GM12892 (cell line): ENCODE results near the gene PTPRN2.

Experiments
- DNase-seq: peaks from one replicate; pipeline ENCODE4 v3.0.0; 2011; ENCODE audit not compliant: insufficient read length
- FAIRE-seq: peaks from 2 replicates; lab custom pipeline; 2011; peaks lifted over from hg19 to GRCh38; lab: Jason Lieb, UNC
- POLR2A ChIP-seq: IDR thresholded peaks from 2 replicates; pipeline ENCODE4 v1.6.1; 2011; ENCODE audit warnings: low read depth, low read length, control low read depth
- POLR2AphosphoS5 ChIP-seq: IDR thresholded peaks from 2 replicates; pipeline ENCODE4 v1.6.1; 2011; ENCODE audit warnings: low read depth, low read length, control low read depth
- TAF1 ChIP-seq: IDR thresholded peaks from 2 replicates; pipeline ENCODE4 v1.6.1; 2011; ENCODE audit warnings: low read depth, mild to moderate bottlenecking, control low read depth, low read length, borderline replicate concordance

PTPRN2 gene

DNA sequence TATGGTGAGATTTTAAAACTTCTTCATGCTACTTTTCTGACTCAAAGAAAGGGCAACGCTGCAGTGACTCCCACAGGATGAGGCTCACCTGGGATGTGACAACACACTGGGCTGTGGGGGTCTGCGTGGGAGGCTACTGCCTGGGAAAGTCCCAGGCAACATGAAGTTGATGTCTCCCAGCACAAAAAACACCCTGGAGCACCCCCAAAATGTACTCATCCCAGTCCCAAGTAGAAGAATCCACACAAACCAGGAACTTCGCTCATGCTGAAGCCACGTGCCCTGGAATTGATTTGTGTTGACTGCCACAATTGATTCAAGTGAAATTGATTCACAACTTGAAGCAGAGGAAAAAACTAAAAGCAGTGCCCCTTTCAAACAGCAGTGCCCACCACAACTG, 24.9 kb upstream of the PTPRN2 start:
- FAIRE-seq = no peak

DNA sequence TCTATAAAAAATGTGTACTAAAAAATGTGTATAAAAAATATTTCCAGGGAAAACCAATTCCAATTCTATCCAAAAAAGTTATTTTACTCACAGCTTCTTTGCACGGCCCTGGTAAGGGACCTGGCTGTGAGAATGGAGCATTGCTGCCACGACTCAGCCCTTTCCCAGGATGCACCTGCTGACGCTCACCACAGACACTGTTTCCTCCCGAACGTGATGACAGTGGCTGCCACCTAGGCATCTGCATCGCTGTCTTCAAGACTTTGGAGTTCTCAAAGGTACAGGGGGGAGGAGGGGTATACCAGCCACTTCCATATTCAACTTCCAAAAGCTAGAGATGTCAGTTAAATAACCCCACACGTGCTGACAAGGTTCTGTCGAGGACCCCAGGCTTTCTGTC, 23.9 kb upstream of the PTPRN2 start:
- FAIRE-seq = no peak
- no peak for TF ChIP-seq POLR2A
- TF ChIP-seq POLR2AphosphoS5 = no peak
- TF ChIP-seq TAF1 = no peak
- DNase-seq = no peak

More for the DNA sequence above, 24.9 kb upstream of the PTPRN2 start:
- TF ChIP-seq POLR2A = no peak
- no peak for TF ChIP-seq TAF1
- no peak for TF ChIP-seq POLR2AphosphoS5
- DNase-seq = no peak

DNA sequence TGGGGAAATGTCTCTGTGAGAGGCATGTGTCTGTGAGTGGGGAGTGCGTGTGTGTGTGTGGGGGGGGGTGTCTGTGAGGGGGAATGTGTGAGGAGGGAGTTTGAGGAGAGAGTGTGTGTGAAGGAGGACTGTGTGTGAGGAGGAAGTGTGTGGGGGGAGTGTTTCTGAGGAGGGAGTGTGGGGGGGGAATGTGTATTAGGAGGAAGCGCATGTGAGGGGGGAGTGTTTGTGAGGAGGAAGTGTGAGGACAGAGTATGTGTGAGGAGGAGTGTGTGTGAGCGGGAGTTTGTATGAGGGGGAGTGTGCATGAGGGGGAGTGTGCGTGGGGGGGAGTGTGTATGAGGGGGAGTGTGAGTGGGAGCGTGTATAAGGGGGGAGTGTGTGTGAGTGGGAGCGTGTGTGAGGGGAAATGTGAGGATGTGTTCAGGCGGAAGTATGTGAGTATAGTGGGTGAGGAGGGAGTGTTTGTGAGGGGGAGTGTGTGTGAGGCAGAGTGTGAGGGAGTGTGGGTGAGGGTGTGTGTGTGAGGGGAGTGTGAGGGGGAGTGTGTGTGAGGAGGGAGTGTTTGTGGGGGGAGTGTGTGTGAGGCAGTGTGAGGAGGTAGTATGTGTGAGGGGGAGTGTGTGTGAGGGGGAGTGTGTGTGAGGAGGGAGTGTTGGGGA, 21.8 kb upstream of the PTPRN2 start:
- TF ChIP-seq POLR2AphosphoS5 = no peak
- no peak for TF ChIP-seq POLR2A
- no peak for TF ChIP-seq TAF1
- FAIRE-seq (no peak), DNase-seq (no peak)

GRCh38 chr7:158607563-158607962, 19.9 kb upstream of the PTPRN2 start:
- no peak for TF ChIP-seq TAF1
- TF ChIP-seq POLR2AphosphoS5 = no peak
- no peak for TF ChIP-seq POLR2A
- DNase-seq = no peak

DNA sequence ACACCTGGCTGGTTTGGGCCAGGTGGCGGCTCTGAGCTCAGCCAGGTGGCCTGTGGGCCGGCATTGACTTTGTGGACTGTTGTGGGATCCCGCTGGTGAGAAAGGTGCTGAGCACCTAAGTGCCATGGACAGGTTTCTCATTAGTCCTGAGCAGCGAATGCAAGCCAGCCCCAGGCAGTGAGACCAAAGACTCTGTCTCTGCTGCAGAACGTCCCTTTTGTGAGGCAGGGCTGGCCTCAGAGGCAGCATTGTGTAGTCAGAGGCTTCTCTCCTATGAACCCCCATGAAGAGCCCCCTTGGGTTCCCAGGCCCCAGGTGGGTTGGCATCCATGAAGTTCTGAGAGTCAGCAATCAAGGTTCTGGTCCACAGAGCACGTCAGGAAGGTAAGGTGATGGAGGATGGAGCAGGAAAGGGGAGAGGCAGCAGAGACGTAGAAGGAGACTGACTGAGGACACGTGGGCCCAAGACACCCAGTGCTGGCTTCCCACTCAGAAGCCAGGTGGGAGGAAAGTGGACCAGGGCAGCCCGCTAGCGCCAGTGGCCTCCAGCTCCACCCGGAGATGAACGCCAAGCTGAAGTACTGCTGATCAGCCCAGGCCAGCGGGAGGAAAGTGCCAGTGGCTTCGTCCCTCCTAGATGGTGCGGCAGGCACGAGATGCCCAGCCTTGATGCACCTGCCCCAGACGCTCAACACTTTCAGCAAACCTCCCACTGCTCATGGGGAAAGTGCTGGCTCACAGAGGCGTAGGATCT, 19.2 kb upstream of the PTPRN2 start:
- FAIRE-seq (no peak), DNase-seq (no peak)
- TF ChIP-seq TAF1 (no peak), POLR2A (no peak), POLR2AphosphoS5 (no peak)

More at GRCh38 chr7:158607563-158607962, 19.9 kb upstream of the PTPRN2 start:
- FAIRE-seq = no peak

GRCh38 chr7:158606129-158606528, 18.5 kb upstream of the PTPRN2 start:
- no peak for FAIRE-seq
- DNase-seq = no peak
- TF ChIP-seq POLR2A = no peak
- TF ChIP-seq POLR2AphosphoS5 = no peak
- no peak for TF ChIP-seq TAF1

DNA sequence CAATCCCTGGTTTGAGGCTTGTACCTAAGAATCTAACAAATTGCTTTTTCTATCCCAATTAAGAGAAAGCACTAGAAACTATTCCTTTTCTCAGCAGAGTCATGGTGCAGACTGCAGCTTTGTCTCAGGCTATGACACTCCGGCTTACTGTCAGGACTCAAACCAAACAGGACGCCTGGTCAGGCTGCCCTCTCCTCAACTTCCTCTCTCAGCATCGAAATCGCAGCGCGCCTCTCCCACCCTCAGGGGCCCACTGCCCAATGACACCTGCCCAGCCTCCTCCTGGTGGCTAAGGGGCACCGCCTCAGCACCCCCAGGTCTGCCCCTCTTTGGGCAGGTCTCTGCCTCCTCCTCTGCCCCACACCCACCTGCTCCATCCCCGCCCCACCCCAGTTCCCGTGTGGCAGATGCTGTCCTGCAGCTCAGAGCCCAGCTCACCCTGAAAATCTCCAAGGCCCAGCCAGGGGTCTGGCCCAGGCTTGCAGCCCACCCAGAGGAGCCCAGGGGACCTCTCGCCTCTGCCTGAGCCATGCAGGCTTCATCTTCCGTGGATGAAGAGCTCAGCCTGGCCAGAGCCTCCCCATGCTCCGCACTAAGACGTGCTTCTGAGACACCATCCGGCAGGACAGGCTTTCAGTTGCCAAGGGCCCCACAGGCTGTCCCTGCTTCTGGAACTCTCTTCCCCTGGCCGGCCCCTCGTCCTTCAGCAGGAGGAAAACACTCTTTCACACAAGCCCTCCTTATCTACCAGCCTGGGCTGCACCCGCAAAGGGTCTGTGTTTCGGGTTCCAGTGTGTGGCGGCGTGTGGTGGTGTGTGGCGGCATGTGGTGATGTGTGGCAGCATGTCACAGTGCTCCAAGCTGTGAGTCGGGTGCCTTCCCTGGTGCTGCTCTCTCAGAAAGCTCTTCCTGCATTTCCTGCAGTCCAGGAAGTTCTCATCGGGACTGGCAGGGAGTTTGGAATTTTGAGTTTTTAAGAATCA, 16.4 kb upstream of the PTPRN2 start:
- FAIRE-seq (no peak), DNase-seq (no peak)
- TF ChIP-seq POLR2A (no peak), TAF1 (no peak), POLR2AphosphoS5 (no peak)

GRCh38 chr7:158602905-158603772, 15.5 kb upstream of the PTPRN2 start:
- no peak for TF ChIP-seq POLR2AphosphoS5
- no peak for DNase-seq
- no peak for FAIRE-seq

DNA sequence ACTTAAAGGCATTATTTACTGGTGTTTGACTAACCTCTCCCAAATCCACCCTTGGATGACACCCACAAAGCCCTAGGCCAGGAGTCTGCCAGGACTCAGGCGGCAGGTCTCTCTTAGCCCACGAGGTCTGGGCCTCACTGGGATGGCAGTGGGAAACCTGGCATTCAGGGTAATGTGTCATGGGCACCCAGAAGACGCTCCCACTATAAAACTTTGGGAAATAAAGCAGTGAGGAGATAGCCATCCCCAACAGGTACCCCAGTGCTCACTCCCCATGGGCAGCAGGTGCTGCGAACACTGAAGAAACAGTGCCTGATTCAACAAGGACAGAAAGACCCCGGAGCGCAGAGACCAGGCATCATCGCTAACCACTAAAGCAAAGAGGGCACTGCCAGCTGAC, 14.4 kb upstream of the PTPRN2 start:
- TF ChIP-seq TAF1 (no peak), POLR2AphosphoS5 (no peak), POLR2A (no peak)
- DNase-seq (no peak), FAIRE-seq (no peak)

- TF ChIP-seq TAF1 (no peak), POLR2AphosphoS5 (no peak), POLR2A (no peak)
- DNase-seq = no peak
Measured at GRCh38 chr7:158601090-158601489, 13.5 kb upstream of the PTPRN2 start.

DNA sequence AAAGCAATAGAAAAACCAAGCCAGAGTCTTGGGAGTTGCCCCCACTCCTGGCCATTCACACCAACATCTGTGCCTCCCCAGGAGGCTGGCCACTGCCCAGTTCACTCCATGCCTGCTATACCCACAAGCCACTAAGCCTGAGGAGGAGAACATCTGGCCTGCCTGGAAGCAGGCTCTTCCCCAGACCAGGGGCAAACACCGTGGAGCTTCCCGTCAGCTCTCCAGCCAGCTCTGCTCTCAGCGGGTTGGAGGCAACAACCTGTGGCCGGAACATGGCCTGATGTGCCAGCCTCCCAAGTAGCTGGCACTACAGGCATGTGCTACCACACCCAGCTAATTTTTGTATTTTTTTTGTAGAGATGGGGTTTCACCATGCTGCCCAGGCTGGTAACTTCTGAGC, 9.1 kb upstream of the PTPRN2 start:
- no peak for DNase-seq
- FAIRE-seq = no peak
- TF ChIP-seq POLR2A (no peak), TAF1 (no peak), POLR2AphosphoS5 (no peak)

More at GRCh38 chr7:158601090-158601489, 13.5 kb upstream of the PTPRN2 start:
- no peak for FAIRE-seq
